GM23338 (cell line): ENCODE results near the gene TENM3. TPM values are rescaled to one million over a fixed set of nuclear protein-coding genes. Genes with fewer than 3 reads are reported as not detected.

Experiments
- ATAC-seq: fragments of 200-7000 bp; cut with Tn5 transposase; 3 replicates; pipeline ENCODE4 v1.9.1; 2020
- DNase-seq: peaks from one replicate; pipeline ENCODE4 v3.0.0-alpha.2; 2015; ENCODE audit warnings: low spot score
- H2AFZ ChIP-seq: fragments of 200-600 bp; sonication (generic); 2 replicates; pipeline ENCODE4 v1.8.0; 2016; ENCODE audit warnings: antibody characterized with exemption, mild to moderate bottlenecking, moderate library complexity
- H3F3A ChIP-seq: fragments of 200-600 bp; sonication (generic); replicated peaks from 2 replicates; pipeline ENCODE4 v1.8.0; 2017; ENCODE audit warnings: antibody characterized with exemption, mixed run types, low read depth
- H3K27ac ChIP-seq: fragments of 200-600 bp; sonication (generic); 2 replicates; pipeline ENCODE4 v1.6.1; 2016; ENCODE audit warnings: low read depth
- H3K27me3 ChIP-seq: fragments of 200-600 bp; sonication (generic); 2 replicates; pipeline ENCODE4 v1.8.0; 2016; ENCODE audit warnings: mild to moderate bottlenecking, mixed run types, moderate library complexity; ENCODE audit not compliant: insufficient read depth
- H3K36me3 ChIP-seq: fragments of 200-600 bp; sonication (generic); 2 replicates; pipeline ENCODE4 v1.8.0; 2016; ENCODE audit warnings: mild to moderate bottlenecking; ENCODE audit not compliant: insufficient read depth
- H3K4me1 ChIP-seq: fragments of 200-600 bp; sonication (generic); 2 replicates; pipeline ENCODE4 v1.8.0; 2016; ENCODE audit warnings: mild to moderate bottlenecking, moderate library complexity; ENCODE audit not compliant: insufficient read depth
- H3K4me2 ChIP-seq: fragments of 200-600 bp; sonication (generic); 2 replicates; pipeline ENCODE4 v1.7.1; 2017; ENCODE audit warnings: mixed run types
- H3K4me3 ChIP-seq: fragments of 200-600 bp; sonication (generic); 2 replicates; pipeline ENCODE4 v1.6.1; 2016; ENCODE audit warnings: mixed run types
- H3K79me2 ChIP-seq: fragments of 200-600 bp; sonication (generic); replicated peaks from 2 replicates; pipeline ENCODE4 v1.8.0; 2017; ENCODE audit warnings: mild to moderate bottlenecking; ENCODE audit not compliant: insufficient read depth
- H3K9me2 ChIP-seq: fragments of 200-600 bp; sonication (generic); 2 replicates; pipeline ENCODE4 v1.8.0; 2017; ENCODE audit not compliant: insufficient read depth
- H4K20me1 ChIP-seq: fragments of 200-600 bp; sonication (generic); replicated peaks from 2 replicates; pipeline ENCODE4 v1.8.0; 2017; ENCODE audit warnings: mild to moderate bottlenecking; ENCODE audit not compliant: insufficient read depth
- H3K27ac Mint-ChIP-seq: 2 replicates; pipeline ENCODE4 v1.8.0; 2020; ENCODE audit warnings: inconsistent platforms, mild to moderate bottlenecking, moderate library complexity, mixed read lengths
- H3K27me3 Mint-ChIP-seq: 3 replicates; pipeline ENCODE4 v1.8.0; 2022; ENCODE audit warnings: low read depth, mild to moderate bottlenecking, moderate library complexity, mixed read lengths, inconsistent platforms; ENCODE audit not compliant: insufficient read depth, poor library complexity
- H3K36me3 Mint-ChIP-seq: 3 replicates; pipeline ENCODE4 v1.8.0; 2021; ENCODE audit warnings: low read depth, mild to moderate bottlenecking, inconsistent platforms, moderate library complexity, mixed read lengths
- H3K4me1 Mint-ChIP-seq: 3 replicates; pipeline ENCODE4 v1.8.0; 2020; ENCODE audit warnings: mild to moderate bottlenecking, inconsistent platforms, mixed read lengths
- H3K4me3 Mint-ChIP-seq: 3 replicates; pipeline ENCODE4 v1.8.0; 2021; ENCODE audit warnings: moderate library complexity, mild to moderate bottlenecking, inconsistent platforms, mixed read lengths
- H3K9me3 Mint-ChIP-seq: 3 replicates; pipeline ENCODE4 v1.8.0; 2020; ENCODE audit warnings: moderate library complexity, mild to moderate bottlenecking, inconsistent platforms, mixed read lengths
- CREB1 ChIP-seq: fragments of 250-450 bp; sonication (Bioruptor Pico); IDR thresholded peaks from 2 replicates; pipeline ENCODE4 v1.5.0; 2020; ENCODE audit warnings: low read depth, mild to moderate bottlenecking, moderate library complexity
- NANOG ChIP-seq: IDR thresholded peaks from 2 replicates; pipeline ENCODE4 v1.6.1; 2016; ENCODE audit warnings: antibody characterized with exemption, borderline replicate concordance
- STAT1 ChIP-seq: IDR thresholded peaks from one replicate; pipeline ENCODE4 v1.6.1; 2016; ENCODE audit warnings: antibody characterized with exemption; ENCODE audit not compliant: unreplicated experiment
- ZNF331 ChIP-seq: fragments of 250-450 bp; sonication (Bioruptor Pico); IDR thresholded peaks from 2 replicates; pipeline ENCODE4 v1.5.0; 2020; ENCODE audit warnings: low read depth, mild to moderate bottlenecking, moderate library complexity
- ZNF462 ChIP-seq: fragments of 250-450 bp; sonication (Bioruptor Pico); IDR thresholded peaks from 2 replicates; pipeline ENCODE4 v1.5.0; 2020; ENCODE audit warnings: mild to moderate bottlenecking, moderate library complexity
- polyA plus RNA-seq: library from polyadenylated mRNA; unstranded; fragments of >200 nt; fragmentation: Nextera tagmentation; extraction: Ambion mirVana; gene quantifications from 2 replicates; pipeline ENCODE4 v1.2.1, GENCODE V29; 2016
- total RNA-seq: library from RNA; depleted of rRNA; stranded (reverse); fragments of >200 nt; shearing (Covaris generic); gene quantifications from 2 replicates; pipeline ENCODE4 v1.2.3, GENCODE V29; 2014

The TENM3 gene
- total and polyA plus RNA-seq, 2 experiments from 2014 or later: 22.2 to 128 TPM

- TF ChIP-seq ZNF462 (CRISPR knock-in tag) (no peak), STAT1 (no peak), NANOG (no peak), ZNF331 (no peak)
These were observed 444.9 kb downstream of the TENM3 start (continued) for GRCh38 chr4:182688081-182688480.

- H3K36me3 Mint-ChIP-seq: 0 out of 3 replicates have a peak, but pooled peaks cover 4% of the 10 kb centered on the region
- no peaks in the 10 kb centered on the region for H3K9me2 ChIP-seq
- no peaks in the 10 kb centered on the region for H4K20me1 ChIP-seq
- no peaks in the 10 kb centered on the region for H3K27me3 ChIP-seq
- no peak for TF ChIP-seq CREB1 (CRISPR knock-in tag)
- DNase-seq (no peak), ATAC-seq (peak; percentile 36; the same call in 2 of the 3 replicates)
- no peak overlapping the region for H2AFZ ChIP-seq
- no peaks in the 10 kb centered on the region for H3K79me2 ChIP-seq
- no peak overlapping the region for H3K4me2 ChIP-seq
- H3K4me3 ChIP-seq: no peak overlapping the region
- H3K4me1 Mint-ChIP-seq: peaks cover 29% of the 10 kb centered on the region
- no peak overlapping the region for H3K27ac Mint-ChIP-seq
- H3K27me3 Mint-ChIP-seq: peaks cover 4% of the 10 kb centered on the region
- 0 out of 2 replicates have a peak, but pooled peaks cover 2% of the 10 kb centered on the region for H3K36me3 ChIP-seq
- no peaks in the 10 kb centered on the region for H3K9me3 Mint-ChIP-seq
- H3K4me3 Mint-ChIP-seq: no peak overlapping the region
- no peaks in the 10 kb centered on the region for H3F3A ChIP-seq
- H3K4me1 ChIP-seq: peaks cover 7% of the 10 kb centered on the region; the same call in 1 of the 2 replicates
- no peak overlapping the region for H3K27ac ChIP-seq
These were observed 451.3 kb downstream of the TENM3 start for GRCh38 chr4:182694551-182694950.
